ENCODE data around the gene ZFYVE28.
A peak's percentile ranks its signal among the peaks of the same experiment; 100 is the strongest.
"Not testable (repeated sequence)": the region's sequence is repeated elsewhere in the genome, so short reads cannot be mapped to it uniquely, and the experiment has no call there.

ZFYVE28 gene

DNA sequence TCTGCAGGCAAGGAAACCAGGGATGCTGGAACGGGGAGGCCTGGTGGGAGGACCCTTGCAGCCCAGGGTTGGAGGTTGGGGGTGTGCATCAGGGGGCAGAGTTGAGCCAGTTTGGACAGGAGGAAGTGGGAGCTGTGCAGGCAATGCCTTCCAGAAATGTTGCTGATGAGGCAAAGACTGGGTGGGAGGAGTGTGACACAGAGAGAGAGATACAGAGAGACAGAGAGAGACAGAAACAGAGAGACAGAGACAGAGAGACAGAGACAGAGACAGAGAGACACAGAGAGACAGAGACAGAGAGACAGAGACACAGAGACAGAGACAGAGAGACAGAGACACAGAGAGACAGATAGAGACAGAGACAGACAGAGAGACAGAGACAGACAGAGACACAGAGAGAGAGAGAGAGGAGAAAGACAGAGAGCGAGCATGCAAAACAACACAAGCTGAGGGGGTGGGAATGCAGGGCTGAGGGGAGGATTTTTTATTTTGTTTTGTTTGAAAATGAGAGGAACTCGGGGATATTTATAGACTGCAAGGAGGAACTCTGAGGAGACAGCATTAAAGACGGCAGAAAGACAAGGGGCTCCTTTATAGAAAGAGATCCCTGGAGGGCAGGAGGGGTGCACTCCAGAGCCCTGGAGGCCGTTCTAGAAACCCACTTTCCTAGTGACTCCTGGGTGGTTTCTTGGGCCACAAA, 174.6 kb downstream of the ZFYVE28 start:
- DNase-seq: no peak

- peak; percentile 84 for DNase-seq
Measured at GRCh38 chr4:2241410-2242353, 176.8 kb downstream of the ZFYVE28 start, which contains the start of the genes HAUS3 and POLN. HAUS3 (minus strand) TSS chr4:2242121; CDS start chr4:2240946, 1,175 bp downstream. POLN (minus strand) TSS chr4:2242121; CDS start chr4:2229231, 12,890 bp downstream.

DNA sequence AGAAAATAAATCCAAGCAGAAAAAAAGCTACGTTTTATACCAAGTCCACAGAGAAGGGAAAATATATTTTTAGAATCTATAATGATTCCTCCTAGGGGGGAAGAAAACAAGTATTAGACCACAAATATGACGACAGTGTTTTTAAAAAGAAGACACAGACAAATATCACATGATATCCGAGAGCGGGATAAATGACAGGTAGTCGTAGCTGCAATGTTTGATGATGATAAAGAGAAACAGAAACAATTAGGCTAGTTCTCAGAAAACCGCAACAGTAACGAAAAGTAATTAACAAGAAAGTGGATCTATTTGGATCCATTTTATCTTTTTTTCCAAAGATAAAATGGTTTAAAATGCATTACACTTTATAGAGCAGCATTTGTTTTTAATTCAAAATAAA, 177.4 kb downstream of the ZFYVE28 start:
- DNase-seq: no peak

DNA sequence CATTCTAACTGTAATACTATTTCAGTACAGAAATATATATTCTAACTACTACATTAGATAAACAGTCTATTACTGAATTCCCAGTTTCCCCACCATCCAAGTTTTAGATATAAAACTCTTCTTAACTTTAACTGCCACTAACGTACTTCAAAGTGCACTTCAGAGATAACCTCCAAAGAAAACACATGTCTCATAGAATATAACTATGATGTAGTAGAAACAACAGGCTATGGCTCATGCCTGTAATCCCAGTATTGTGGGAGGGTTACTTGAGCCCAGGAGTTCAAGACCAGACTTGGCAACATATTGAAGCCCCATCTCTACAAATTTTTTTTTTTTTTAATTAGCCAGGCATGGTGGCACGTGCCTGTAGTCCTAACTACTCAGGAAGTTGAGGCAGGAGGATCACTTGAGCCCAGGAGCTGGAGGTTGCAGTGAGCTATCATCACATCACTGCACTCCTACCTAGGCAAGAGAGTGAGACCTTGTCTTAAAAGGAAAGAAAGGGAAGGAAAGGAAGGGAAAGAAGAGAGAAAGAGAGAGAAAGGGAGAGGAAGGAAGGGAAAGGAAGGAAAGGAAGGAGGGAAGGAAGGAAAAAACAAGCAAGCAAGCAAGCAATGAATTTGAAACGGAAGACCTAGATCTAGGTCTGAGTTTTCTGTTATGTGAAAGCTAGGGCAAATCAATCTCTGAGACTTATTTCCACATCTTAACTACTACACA, 181.3 kb downstream of the ZFYVE28 start:
- no peak for DNase-seq

- DNase-seq: no peak
Measured at GRCh38 chr4:2231082-2231481, 187.4 kb downstream of the ZFYVE28 start.

DNA sequence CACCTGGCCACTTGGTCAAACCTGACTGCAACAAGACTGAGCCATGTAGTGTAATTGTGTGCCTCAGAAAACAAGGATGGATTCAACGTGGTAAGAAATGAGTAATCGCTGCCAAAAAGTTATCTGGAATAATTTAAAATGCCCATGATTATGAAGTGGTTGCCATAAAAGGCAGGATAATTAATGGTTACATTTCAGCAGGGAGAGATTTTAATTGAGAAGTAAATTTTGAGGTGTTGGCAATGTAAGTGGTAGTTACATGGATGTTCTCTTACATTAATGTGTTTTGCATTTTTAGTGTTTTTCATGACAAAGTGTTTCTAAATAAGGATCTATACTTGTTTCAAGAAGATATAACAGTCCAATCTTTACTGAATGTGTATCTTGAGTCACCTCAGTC, 192.2 kb downstream of the ZFYVE28 start:
- no peak for DNase-seq

DNA sequence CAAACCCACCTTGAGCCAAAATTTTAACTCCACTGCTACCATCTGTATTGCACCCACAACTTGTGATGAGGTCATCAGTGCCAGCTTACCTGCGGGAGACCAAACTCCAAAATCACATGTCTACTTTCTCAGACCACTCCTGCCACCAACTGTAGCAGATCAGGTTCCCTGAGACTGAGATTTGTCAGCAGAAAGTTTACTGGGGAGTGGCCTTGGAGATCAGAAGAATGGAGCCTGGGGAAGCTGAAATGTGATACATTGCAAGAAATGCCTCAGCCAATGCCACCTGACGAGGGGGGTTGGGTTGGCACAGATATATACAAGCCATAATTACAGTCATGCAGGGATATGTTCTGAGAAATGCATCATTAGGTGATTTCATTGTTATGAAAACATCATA, 195.6 kb downstream of the ZFYVE28 start:
- no peak for DNase-seq

- not testable (repeated sequence) for DNase-seq
Measured at GRCh38 chr4:2221378-2221777, 197.1 kb downstream of the ZFYVE28 start.

DNA sequence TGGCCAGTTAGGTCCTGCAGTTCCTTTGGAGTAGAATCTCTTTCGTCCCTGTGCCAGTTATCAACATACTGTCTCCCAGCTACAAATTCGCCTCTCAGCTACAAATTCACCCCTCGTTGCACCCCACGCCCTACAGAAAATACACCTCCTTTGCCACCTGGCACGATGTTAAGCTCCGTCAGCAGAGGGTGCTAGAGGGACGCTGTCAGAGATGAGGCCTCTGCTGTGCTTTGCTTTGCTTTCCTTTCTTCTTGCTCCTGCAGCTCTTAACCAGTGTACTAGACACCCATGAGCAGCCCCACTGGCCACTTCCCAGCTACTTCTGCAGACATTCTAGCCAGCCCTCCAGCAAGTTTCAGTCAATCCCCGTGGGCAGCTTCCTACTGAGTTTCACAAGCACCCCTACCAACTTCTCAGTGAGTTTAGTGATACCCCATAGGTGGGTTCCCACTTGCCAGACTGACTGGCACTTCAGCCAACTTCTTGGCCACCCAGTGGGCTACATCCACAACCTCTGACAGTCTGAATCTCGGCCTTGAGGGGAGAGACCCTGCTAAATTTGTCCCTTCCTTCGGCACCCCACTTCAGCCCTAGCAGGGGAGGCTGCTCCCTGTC, 198.3 kb downstream of the ZFYVE28 start:
- DNase-seq: peak; percentile 51

All from NCI-H2081 treated with DMSO at 0.1 percent for 48 hours (cell line).